CD1c-positive myeloid dendritic cell (primary cell): Measurements from ENCODE around the gene DCTPP1.
"Not testable (repeated sequence)": the region's sequence is repeated elsewhere in the genome, so short reads cannot be mapped to it uniquely, and the experiment has no call there.

ENCODE experiments used
- DNase-seq: peaks from one replicate; pipeline ENCODE4 v3.0.0-alpha.2; 2016; ENCODE audit errors: extremely low spot score

The DCTPP1 gene

DNA sequence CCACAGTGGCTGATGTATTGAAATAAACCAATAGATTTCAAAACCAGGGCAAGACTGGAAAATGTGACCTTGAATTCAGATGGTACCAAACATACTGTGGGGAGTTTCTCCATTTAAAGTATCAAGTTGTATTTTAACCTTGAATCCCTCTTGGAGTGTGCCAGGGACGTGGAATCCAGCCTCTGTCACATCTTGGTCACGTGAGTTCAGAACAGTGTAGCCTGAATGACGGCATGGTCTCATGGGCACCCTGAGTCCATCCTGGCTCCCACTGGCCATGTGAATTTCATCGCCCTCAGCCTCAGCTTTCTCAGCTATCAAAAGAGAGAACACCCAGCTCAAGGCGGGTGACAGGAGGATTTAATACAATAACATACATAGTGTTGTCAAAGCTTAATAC, 15.7 kb downstream of the DCTPP1 start:
- DNase-seq = no peak

DNA sequence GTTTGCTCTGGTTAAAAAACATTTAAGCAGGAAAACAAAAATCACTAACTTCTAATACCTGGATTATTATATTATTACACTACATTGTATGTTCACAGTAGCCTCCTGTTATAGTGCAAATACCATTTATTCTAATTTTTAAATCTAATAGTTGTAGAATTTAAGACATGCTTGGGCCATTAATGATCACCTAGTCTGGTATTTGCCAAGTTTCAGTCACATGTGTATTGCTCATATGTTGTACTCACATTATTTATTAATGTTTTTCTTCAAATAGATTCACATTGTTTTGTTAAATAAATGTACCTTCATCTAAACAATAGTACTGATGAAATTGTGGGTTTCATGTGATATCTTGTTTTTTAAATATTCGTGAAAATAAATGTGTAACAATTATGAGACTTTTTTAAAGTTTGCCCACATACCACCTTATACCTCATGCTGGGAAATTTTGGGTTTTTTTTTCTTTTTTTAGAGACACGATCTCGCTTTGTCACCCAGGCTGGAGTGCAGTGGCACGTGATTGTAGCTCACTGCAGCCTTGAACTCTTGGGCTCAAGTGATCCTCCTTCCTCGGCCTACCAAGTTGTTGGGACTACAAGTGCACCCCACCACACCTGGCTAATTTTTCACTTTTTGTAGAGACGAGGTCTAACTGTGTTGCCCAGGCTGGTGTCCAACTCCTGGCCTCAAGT, 16.6 kb downstream of the DCTPP1 start:
- no peak for DNase-seq

DNA sequence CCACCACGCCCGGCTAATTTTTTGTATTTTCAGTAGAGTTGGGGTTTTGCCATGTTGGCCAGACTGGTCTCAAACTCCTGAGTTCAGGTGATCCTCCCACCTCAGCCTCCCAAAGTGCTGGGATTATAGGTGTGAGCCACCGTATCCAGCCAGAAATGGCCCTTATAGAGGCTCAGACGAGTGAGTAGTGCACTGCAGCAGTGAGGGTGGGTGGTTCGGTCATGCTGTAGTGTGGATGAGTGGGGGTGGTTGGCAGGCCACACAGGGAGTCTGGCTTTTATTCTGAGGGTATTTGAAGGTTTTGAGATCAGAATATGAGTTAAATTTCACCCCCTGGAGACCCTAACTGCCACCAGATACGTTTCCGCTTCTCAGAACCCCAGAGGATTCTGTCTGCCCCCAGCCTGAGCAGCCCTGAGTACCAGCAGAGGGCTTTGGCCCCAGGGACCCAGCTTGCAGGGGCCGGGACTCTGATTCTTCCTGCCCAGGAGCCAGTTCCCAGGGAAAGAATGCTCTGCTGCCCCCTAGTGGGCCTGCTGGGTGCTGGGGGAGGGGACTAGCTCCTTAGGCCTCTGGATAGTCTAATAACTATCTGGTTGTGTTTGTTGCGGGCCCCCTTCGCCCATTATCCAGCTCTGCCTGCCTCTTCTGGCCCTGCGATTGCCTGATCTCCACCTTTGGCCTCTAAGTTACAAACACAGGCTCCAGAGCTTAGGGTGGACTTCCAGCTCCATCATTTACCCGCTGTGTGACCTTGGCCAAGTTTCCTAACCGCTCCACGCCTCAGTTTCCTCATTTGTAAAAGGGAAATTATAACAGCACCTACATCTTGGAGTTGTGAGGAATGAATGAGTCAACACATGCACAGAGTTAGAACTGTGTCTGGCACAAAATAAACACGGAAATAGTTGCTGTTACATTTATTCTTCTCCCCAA, 20.4 kb downstream of the DCTPP1 start:
- DNase-seq = peak; percentile 94

DNA sequence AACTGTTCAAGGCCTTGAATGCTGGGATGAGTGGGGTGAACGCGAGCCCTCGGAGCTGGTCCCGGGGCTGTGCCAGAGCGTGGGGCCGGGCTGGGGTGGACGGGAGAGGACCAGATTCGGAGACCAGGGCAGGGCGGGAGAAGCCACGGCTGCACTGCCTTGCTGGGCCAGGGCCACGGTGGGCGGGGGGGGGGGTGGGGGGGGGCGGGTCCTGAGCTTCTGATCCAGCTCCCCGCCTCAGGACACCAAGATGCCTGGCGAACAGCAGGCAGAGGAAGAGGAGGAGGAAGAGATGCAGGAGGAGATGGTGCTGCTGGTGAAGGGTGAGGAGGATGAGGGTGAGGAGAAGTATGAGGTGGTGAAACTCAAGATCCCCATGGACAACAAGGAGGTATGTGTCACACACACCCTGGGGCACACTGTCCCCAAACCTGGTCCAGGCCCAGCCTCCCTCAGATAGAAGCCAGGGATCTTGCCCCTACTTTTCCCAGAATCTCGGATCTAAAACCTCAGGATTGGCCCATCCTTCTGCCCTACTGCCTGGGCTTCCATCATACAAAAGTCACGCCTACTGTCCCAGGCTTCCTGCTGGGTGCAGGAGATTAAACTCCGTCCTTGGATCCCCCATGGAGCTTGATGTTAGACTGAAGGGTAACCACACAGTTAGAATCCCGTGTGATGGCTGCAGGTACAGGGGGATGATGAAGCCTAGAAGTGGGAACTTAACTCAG, 21.9 kb downstream of the DCTPP1 start:
- DNase-seq = no peak

DNA sequence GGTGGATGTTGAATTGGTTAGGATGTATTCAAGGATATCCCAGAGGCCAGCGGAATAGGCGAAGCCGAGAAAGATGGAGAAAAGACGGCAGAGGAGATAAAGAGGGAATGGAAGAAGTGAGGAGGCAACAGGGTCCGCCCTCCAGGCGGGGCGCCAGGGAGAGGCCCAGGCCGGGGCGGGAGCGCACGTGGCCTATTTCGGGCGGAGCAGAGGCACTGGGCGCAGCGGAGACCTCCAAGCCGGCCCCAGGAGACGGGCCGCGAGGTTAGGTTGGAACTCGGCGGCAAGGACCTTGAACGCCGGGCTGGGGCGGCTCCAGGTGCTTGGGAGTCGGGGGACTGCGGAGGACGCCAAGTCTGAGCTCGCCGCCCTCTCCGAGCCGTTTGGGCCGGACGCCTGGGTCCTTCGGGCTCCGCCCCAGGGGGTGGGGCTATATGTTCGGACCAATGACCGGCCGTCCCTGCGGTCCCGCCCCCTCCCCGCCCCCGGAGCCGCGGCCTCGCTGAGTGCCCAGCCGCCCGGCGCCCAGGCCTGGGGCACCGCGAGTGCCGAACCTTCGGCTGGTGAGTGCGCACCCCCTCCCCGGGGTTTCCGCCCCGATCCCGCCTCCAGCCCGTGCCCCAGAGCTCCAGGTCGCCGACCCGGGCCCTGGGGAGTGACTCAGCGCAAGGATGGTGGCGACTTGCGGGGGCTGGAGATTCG, 22.6 kb downstream of the DCTPP1 start, which contains the start of gene ZNF771:
ZNF771 (plus strand) TSS at position 505 of the 702 bp plus-strand sequence. CDS start 448 bp downstream, outside the sequence.
- peak; percentile 88 for DNase-seq

DNA sequence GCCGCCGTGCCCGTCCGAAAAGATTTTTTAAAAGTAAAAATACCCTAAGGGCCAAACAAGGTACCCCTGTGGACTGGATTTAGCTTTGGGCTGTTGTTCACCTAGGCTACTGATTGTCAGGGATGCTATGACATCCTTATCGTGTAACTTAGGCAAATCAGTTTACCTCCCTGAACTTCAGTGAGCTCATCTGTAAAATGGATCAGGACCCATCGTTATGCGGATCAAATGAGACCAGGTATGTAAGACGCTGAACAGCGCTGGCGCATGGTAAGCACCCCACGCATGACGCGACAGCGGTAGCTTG, 23.1 kb downstream of the DCTPP1 start:
- no peak for DNase-seq

DNA sequence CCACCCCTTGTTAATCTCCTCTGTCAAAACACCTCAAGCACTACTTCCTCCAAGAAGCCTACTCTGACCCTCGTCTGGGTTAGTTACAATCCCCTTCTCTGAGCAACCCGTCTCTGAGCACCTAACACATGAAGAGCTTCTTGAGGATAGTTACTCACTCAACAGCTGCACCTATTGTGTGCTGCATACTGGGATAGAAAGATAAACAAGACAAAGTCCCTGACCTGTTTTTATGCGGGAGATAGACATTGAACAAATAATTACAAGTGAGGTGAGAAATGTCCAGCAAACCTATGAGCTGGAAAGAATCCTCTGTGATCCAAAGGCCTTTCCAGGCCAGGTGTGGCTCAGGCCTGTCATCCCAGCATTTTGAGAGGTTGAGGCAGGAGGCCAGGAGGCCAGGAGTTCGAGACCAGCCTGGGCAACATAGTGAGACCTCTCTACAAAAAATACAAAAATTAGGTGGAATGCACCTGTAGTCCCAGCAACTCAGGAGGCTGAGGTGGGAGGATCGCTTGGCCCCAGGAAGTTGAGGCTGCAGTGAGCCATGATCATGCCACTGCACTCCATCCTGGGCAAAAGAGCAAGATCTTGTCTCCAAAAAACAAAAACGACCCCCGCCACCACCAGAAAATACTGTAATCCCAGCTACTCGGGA, 27.9 kb downstream of the DCTPP1 start:
- DNase-seq = no peak

DNA sequence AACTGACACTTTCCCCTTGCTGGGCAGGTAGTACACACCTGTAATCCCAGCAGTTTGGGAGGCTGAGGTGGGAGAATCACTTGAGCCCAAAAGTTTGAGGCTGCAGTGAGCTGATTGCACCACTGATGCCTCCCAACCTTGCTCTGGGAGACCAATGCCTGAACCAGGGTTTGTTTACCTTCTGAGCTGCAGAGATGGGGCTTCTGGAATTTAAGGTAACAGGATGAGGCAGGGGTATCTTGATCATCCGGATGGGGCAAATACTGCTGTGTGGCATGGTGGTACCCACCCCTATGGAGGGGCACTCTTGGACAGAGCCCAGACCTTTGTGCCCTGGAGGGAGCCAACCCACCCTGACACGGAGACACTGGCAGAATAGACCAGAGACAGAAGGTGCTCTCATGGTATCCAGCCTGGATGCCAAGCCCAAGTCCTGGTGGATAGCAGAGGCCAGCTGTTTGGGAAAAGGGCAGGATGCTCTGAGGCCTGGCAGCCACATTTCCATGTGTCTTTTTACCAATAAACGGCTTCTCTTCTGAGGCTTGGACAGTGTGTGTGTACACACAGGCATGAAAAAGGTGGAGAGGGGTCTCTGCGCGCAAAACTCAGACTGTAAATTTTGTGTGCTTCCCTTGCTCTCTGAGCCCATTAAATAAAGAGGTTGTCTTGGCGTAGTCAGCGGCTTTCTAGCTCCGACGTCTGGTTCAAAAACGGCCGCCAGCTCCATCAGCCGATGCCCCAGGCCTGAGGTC, 30.2 kb downstream of the DCTPP1 start:
- DNase-seq = no peak

DNA sequence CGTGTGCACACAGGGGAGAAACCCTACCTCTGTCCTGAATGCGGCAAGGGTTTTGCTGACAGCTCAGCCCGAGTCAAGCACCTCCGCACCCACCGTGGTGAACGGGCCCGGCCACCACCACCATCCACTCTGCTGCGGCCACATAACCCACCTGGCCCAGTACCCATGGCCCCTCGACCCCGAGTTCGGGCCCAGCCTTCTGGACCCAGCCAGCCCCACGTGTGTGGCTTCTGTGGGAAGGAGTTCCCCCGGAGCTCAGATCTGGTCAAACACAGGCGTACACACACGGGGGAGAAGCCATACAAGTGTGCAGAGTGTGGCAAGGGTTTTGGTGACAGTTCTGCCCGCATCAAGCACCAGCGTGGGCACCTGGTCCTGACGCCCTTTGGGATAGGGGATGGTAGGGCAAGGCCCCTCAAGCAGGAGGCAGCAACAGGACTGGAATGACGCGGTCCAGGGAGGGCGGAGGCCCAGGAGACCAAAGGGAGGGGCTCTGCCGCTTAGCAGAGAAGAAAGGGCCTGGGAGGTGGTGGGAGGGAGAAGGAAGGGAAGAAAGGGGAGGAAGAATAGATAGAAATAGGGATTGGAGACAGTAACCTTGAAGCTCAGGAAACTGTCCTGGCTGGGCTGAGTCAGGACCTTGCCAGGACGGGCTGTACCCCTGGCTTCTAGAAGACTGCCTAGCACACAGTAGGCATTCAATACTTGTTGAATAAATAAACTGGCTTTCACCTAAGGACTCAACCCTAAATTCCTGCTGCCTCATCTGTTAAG, 31.0 kb downstream of the DCTPP1 start:
- DNase-seq = no peak

DNA sequence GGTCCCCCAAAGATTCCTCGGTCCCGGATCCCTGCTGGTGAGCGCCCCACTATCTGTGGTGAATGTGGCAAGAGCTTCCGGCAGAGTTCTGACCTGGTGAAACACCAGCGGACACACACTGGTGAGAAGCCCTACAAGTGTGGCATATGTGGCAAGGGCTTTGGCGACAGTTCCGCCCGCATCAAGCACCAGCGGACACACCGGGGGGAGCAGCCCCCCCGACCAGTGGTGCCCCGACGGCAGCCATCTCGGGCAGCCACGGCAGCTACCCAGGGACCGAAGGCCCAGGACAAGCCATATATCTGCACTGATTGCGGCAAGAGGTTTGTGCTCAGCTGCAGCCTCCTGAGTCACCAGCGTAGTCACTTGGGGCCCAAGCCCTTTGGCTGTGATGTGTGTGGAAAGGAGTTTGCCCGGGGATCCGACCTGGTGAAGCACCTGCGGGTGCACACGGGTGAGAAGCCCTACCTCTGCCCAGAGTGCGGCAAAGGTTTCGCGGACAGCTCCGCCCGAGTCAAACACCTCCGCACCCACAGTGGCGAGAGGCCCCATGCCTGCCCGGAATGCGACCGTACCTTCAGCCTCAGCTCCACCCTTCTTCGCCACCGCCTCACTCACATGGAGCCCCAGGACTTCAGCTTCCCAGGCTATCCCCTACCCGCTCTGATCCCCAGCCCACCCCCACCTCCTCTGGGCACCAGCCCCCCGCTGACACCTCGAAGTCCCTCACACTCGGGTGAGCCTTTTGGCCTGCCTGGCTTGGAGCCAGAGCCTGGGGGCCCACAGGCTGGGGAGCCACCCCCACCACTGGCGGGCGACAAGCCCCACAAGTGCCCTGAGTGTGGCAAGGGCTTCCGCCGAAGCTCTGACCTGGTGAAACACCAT, 31.8 kb downstream of the DCTPP1 start:
- DNase-seq = no peak

DNA sequence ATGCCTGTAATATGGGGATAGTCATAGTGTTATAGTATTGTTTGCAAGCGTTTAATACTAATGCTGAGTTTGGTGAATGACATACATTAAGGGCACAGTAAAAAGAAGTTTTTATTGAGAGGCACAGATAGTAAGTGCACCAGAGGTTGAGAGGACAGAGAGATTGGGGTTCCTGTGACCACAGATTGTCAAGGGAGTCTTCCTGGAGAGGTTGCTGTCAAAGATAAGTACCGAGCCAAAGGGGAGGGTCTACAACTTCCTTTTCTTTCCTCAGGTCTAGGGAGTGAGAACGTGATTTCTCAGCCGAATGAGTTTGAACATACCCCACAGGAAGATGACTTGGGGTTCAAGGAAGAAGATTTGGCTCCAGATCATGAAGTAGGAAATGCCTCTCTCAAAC, 32.8 kb downstream of the DCTPP1 start:
- DNase-seq = no peak

DNA sequence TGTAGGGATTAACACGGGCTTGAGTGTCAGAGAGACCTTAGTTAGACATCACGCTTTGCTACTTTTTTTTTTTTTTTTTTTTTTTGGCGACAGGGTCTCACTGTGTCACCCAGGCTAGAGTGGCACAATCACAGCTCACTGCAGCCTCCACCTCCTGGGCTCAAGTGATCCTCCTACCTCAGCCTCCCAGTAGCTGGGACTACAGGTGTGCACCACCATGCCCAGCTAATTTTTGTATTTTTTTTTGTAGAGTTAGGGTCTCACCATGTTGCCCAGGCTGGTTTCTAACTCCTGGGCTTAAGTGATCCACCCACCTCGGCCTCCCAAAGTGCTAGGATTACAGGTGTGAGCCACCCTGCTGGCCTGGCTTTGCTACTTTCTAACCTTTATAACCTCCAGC, 33.2 kb downstream of the DCTPP1 start:
- DNase-seq = not testable (repeated sequence)

DNA sequence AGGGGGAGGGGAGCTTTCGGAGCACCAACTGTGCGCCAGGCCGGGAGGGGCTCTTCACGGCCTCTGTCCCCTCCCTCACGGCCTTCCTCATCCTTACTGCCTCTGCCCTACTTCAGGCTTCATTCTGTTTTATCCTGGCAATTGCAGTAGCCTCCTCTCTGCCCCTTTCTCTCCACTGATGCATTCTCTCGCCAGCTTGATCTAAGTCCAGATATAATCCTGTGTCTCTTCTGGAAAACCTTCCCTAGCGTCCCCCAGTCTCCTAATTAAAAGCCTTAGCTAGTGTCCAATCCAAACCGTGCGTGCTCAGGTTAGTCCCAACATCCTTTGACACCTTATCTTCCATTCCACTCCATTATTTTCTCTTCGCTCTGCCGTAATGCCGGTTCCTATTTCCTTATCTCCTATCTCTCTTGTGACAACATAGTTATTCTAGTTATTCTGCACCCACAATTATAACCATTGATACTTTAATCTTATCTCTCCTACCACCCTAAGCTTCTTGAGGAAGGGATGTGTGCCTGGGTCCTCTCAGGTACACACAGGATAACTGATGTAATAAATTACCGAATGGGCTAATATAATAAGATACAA, 33.7 kb downstream of the DCTPP1 start:
- no peak for DNase-seq

DNA sequence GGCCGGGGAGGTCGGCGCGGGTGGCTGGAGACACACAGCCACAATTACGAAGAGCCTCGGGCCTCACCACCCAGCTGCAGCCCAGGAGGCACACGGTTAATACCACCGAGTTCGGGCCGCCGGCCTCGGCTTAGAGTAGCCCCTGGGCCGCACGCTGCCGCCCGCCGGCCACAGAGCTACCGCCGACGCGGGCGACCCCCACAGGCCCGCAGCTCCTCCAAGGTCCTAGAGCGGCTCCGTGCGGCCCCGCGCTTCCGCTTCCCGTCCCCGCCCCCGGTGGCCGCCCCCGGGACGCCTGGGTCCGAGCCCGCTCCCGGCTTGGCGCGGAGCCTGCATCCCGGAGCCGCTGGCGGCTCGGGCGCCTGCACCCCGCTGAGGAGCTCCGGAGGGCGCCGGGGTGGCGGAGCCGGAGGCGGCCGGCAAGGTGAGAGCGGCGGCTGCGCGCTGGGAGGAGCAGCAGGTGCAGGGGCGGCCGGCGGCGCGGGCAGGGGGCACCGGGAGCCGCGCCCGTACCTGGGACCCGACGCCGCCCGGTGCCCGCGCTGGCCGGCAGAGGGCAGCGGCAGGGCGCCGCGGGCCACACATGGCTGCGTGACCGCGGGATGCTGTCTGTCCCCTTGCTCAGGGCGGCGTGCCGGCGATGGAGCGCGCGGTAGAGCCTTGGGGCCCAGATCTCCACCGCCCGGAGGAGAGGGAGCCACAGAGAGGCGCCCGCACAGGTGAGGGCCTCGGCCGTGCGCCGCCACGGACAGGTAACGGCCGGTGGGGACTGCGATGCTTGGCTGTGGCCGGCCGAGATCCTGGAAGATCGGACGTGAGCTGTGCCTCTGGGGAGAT, 34.5 kb downstream of the DCTPP1 start, which contains the start of gene ZNF48:
ZNF48 (plus strand) TSS at position 266 of the 837 bp plus-strand sequence; CDS start at position 641, 375 bp downstream.
- DNase-seq = peak; percentile 63

DNA sequence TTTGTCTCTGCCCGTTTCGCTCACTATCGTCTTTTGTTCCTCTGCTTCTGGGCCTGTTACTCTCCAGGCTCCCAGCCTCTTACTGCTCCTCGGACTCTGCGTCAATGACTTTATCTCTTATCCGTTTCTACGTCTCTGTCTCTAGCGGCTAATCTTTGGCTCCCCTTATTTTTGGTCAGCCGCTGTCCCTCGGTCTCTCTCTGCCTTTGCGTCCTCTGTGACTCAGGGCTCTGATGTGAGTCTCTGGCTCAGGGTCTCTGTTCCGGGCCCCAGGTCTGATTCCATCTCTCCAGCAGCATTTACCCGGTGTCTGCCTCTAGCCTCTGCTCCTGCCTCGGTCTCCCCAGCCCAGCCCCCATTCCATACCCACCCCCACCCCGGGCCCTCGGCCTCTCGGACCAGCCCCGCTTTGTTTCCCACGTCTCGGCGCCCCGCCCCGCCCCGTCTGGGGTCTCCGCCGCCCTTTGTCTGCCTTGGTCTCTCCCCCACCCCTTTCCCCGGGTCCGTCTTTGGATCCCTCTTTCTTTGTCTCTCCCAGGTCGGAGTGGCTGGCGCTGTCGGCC, 35.2 kb downstream of the DCTPP1 start:
- no peak for DNase-seq

DNA sequence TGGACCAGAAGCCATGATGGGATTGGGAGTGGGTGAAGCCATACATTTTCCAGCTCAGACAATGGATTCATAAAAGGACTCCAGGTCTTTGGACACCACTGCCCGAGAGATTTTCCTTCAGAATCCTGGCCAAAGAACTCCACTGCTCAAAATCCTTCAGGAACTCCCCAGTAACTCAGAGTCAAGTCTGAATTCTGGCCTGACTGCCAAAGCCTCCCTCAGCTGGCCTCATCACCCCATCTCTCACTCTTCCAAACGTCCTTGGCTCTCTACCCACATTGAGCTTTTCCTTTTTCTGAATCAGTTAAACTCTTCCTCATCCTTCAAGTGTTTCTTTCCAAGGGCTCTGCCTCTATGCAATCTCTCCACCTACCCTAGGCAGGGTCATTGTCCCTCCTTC, 46.3 kb downstream of the DCTPP1 start:
- DNase-seq = no peak
